Measurements from ENCODE around the gene EME1.
A peak's percentile ranks its signal among the peaks of the same experiment; 100 is the strongest.
"Not testable (repeated sequence)": the region's sequence is repeated elsewhere in the genome, so short reads cannot be mapped to it uniquely, and the experiment has no call there.

EME1 gene

GRCh38 chr17:50425682-50426471 lies 52.8 kb downstream of the EME1 start, which contains the start of gene ACSF2:
TSS of gene ACSF2 (plus strand) at chr17:50426218. CDS start at chr17:50426262, 44 bp downstream.
- DNase-seq (ENCODE audit: low read depth, low spot score) = peak; percentile 79

- DNase-seq (ENCODE audit: low read depth, low spot score) = no peak
Observed at GRCh38 chr17:50426472-50426782, 53.4 kb downstream of the EME1 start.

- DNase-seq (ENCODE audit: low read depth, low spot score) = peak; percentile 56
Observed at GRCh38 chr17:50426814-50427787, 54.1 kb downstream of the EME1 start.

DNA sequence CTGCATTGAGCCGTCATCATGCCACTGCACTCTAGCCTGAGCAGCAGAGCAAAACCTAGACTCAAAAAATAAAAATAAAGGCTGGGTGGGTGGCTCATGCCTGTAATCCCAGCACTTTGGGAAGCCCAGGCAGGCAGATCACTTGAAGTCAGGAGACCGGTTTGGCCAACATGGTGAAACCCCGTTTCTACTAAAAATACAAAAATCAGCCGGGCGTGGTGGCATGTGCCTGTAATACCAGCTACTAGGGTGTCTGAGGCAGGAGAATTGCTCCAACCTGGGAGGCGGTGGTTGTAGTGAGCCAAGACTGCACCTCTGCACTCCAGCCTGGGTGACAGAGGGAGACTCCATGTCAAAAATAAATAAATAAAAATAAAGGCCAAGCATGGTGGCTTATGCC lies 55.1 kb downstream of the EME1 start:
- not testable (repeated sequence) for DNase-seq (ENCODE audit: low read depth, low spot score)

GRCh38 chr17:50428831-50429424 lies 55.9 kb downstream of the EME1 start:
- DNase-seq (ENCODE audit: low read depth, low spot score) = no peak

DNA sequence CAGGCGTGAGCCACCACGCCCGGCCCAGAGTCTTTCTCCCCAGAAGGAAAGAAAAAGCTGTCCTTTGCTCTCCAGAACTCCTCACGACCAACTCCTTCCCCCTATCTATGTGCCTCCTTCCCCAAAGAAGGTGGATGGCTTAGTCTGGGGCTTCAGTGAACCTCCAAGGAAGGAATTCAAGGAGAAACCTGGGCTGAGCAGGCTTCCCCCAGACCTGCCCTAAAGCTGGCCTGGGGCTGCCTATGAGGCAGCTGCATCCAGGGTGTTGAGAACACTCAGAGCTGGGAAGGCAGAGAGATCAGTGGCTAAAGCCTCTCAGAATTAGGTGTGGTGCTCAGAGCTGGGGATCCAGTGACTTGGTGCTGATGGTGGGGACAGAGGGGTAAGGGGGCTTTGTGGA lies 56.8 kb downstream of the EME1 start:
- no peak for DNase-seq (ENCODE audit: low read depth, low spot score)
